Measurements from ENCODE around the gene FLRT1. TPM values are rescaled to one million over a fixed set of nuclear protein-coding genes. Genes with fewer than 3 reads are reported as not detected.

Gene FLRT1
- total RNA-seq, 1 donor from 2014 or later = 7.1 TPM

GRCh38 chr11:64062185-64063039 lies 26.7 kb downstream of the FLRT1 start:
- TF ChIP-seq, protein P1, sequence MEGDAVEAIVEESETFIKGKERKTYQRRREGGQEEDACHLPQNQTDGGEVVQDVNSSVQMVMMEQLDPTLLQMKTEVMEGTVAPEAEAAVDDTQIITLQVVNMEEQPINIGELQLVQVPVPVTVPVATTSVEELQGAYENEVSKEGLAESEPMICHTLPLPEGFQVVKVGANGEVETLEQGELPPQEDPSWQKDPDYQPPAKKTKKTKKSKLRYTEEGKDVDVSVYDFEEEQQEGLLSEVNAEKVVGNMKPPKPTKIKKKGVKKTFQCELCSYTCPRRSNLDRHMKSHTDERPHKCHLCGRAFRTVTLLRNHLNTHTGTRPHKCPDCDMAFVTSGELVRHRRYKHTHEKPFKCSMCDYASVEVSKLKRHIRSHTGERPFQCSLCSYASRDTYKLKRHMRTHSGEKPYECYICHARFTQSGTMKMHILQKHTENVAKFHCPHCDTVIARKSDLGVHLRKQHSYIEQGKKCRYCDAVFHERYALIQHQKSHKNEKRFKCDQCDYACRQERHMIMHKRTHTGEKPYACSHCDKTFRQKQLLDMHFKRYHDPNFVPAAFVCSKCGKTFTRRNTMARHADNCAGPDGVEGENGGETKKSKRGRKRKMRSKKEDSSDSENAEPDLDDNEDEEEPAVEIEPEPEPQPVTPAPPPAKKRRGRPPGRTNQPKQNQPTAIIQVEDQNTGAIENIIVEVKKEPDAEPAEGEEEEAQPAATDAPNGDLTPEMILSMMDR (IDR thresholded peaks at IDR 0.05; ENCODE audit: unreplicated experiment) = no peak

DNA sequence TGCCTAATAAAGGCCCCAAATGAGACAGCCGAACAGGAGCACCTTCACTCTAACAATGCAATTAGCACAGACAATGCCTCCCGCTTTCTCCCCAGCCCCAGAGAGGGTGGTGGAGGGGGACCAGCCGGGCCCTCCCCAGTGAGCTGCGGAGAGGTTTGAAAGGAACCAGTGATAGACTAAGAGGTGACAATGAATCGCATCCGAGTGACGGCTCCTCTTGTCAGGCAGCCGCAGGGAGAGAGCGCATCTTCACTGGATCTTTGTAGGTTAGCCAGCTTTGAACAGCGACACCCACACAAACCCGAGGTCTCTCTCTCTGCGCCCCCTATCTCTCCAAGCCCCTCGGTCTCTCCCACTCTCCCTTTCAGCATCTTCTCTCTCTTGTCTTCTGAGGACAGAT lies 28.0 kb downstream of the FLRT1 start:
- Mint-ChIP-seq H3K27ac (no peak overlapping the region), H3K27me3 (ENCODE audit: low read depth) (peaks cover 23% of the 10 kb centered on the region), H3K4me3 (no peak overlapping the region), H3K4me1 (peaks cover 43% of the 10 kb centered on the region), H3K36me3 (no peaks in the 10 kb centered on the region), H3K9me3 (no peaks in the 10 kb centered on the region)
- no peak for DNase-seq (ENCODE audit: low spot score in 2 of 2, unreplicated experiment in 2 of 2)
- TF ChIP-seq, protein P1 (IDR thresholded peaks at IDR 0.05; ENCODE audit: unreplicated experiment) = no peak

More at GRCh38 chr11:64062185-64063039, 26.7 kb downstream of the FLRT1 start:
- Mint-ChIP-seq H3K4me1 (peaks cover 31% of the 10 kb centered on the region), H3K4me3 (no peak overlapping the region), H3K9me3 (no peaks in the 10 kb centered on the region), H3K27me3 (ENCODE audit: low read depth) (peaks cover 23% of the 10 kb centered on the region), H3K36me3 (no peaks in the 10 kb centered on the region), H3K27ac (no peak overlapping the region)
- no peak for DNase-seq (ENCODE audit: low spot score in 2 of 2, unreplicated experiment in 2 of 2)

DNA sequence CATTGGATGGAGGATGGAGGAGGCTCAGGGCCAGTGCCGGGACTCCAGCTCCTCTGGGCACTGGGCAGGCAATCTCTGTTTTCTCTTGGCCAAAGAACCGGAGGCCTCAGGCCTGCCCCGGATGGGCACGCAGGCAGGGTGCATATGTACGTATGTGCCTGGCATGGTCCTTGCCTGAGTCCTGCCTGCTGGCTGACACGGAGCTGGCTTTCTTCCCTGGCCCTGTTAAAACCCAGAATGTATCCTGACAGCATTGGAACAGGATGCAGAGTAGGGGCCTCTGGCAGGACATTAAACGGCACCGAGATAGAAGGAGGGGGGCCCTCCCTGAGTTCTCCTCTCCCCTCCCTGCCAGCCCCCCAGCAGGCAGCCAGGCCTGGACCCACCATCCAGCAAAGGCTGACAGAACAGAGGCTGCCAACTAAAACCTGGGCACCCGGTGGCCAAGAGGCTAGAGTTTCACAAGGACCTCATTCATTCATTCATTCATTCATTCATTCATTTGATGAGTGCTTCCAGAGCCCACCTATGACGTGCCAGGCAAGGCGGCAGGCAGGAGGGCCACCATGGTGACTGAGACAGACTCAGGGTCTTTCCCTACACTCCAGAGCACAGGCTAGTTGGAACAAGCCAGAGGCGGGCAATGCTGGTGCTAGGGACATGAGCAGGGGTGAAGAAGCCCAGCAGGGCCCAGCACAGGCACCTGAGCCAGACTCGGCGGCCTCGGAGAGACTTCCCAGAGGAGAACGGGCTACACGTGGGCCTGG lies 28.8 kb downstream of the FLRT1 start:
- no peaks in the 10 kb centered on the region for H3K9me3 Mint-ChIP-seq
- DNase-seq (ENCODE audit: low spot score in 2 of 2, unreplicated experiment in 2 of 2) = no peak
- no peak overlapping the region for H3K27ac Mint-ChIP-seq
- no peaks in the 10 kb centered on the region for H3K36me3 Mint-ChIP-seq
- peaks cover 44% of the 10 kb centered on the region for H3K4me1 Mint-ChIP-seq
- TF ChIP-seq, protein P1 (IDR thresholded peaks at IDR 0.05; ENCODE audit: unreplicated experiment) = no peak
- H3K4me3 Mint-ChIP-seq = no peak overlapping the region
- peaks cover 20% of the 10 kb centered on the region for H3K27me3 Mint-ChIP-seq (ENCODE audit: low read depth)

- no peak overlapping the region for H3K4me3 Mint-ChIP-seq
- peaks cover 20% of the 10 kb centered on the region for H3K27me3 Mint-ChIP-seq (ENCODE audit: low read depth)
Observed at GRCh38 chr11:64065141-64065465, 29.4 kb downstream of the FLRT1 start.

GRCh38 chr11:64065712-64066111 lies 30.0 kb downstream of the FLRT1 start:
- peaks cover 20% of the 10 kb centered on the region for H3K27me3 Mint-ChIP-seq (ENCODE audit: low read depth)
- TF ChIP-seq, protein P1 (IDR thresholded peaks at IDR 0.05; ENCODE audit: unreplicated experiment) = no peak
- no peaks in the 10 kb centered on the region for H3K9me3 Mint-ChIP-seq
- no peak for DNase-seq (ENCODE audit: low spot score in 2 of 2, unreplicated experiment in 2 of 2)
- no peak overlapping the region for H3K27ac Mint-ChIP-seq
- H3K36me3 Mint-ChIP-seq = no peaks in the 10 kb centered on the region
- no peak overlapping the region for H3K4me3 Mint-ChIP-seq
- H3K4me1 Mint-ChIP-seq = peaks cover 53% of the 10 kb centered on the region

More at GRCh38 chr11:64065141-64065465, 29.4 kb downstream of the FLRT1 start:
- no peak for DNase-seq (ENCODE audit: low spot score in 2 of 2, unreplicated experiment in 2 of 2)
- Mint-ChIP-seq H3K4me1 (peaks cover 49% of the 10 kb centered on the region), H3K9me3 (no peaks in the 10 kb centered on the region), H3K36me3 (no peaks in the 10 kb centered on the region), H3K27ac (no peak overlapping the region)
- TF ChIP-seq, protein P1 (IDR thresholded peaks at IDR 0.05; ENCODE audit: unreplicated experiment) = no peak
